ENCODE results near the gene MIPEP. TPM values are rescaled to one million over a fixed set of nuclear protein-coding genes. Genes with fewer than 3 reads are reported as not detected.

The MIPEP gene
- total and polyA plus RNA-seq, 9 of the 15 experiments (the other 6 are each of a cell fraction or from before 2014, with no cell fraction given) = 1.7 to 19.3 (median 13.1) TPM

- no peak for TF ChIP-seq ZBTB12 (CRISPR knock-in tag; IDR thresholded peaks at IDR 0.05)
- no peak for TF ChIP-seq DEAF1 (CRISPR knock-in tag; IDR thresholded peaks at IDR 0.05)
Observed at GRCh38 chr13:23843436-23843835, 45.8 kb downstream of the MIPEP start (continued).

- Histone ChIP-seq H3K9me3 (replicated peaks; ENCODE audit: control insufficient read depth, insufficient read depth, low read depth, low read length) (no peaks in the 10 kb centered on the region), H3K27ac (ENCODE audit: extremely low read depth, low read depth, low read length) (no peak overlapping the region), H3K4me2 (ENCODE audit: insufficient read depth, low read length) (no peak overlapping the region), H3K27me3 (ENCODE audit: control insufficient read depth in 2 of 2, insufficient read depth in 2 of 2, low read length in 2 of 2) (no peaks in the 10 kb centered on the region), H3K9ac (ENCODE audit: insufficient read depth in 1 of 2, low read depth in 2 of 2, low read length in 2 of 2) (no peak overlapping the region), H4K20me1 (replicated peaks; ENCODE audit: control insufficient read depth, insufficient read depth, low read length) (no peaks in the 10 kb centered on the region), H3K4me1 (replicated peaks in 1 of 2; ENCODE audit: control insufficient read depth in 2 of 2, insufficient read depth in 2 of 2, low read length in 2 of 2) (peaks cover 0 to 9% of the 10 kb centered on the region in 2 experiments; a peak in 2 of 5 replicates), H3K79me2 (ENCODE audit: control insufficient read depth, insufficient read depth, low read length) (no peaks in the 10 kb centered on the region), H3K4me3 (no peak overlapping the region), H2AFZ (ENCODE audit: low read depth, low read length) (no peak overlapping the region), H3K36me3 (ENCODE audit: control insufficient read depth, insufficient read depth, low read length) (peaks cover 1% of the 10 kb centered on the region; the same call in 1 of the 3 replicates), H3K9me1 (ENCODE audit: control insufficient read depth, insufficient read depth, low read length) (no peaks in the 10 kb centered on the region)
- no peak for ATAC-seq
- BruUV-seq (replicated peaks) = no TSS peak
- in situ Hi-C loops (cut with MboI) (no loop called here), intact Hi-C loops (cut with micrococcal nuclease) (no loop called here)
- WGBS (ENCODE audit: insufficient coverage, low coverage, missing lambda C conversion rate) = 89% methylated on average over 8 of the region's 8 CpGs
- ChIA-PET CTCF (ENCODE audit: low intra/inter-chr PET ratio) (no interaction called here), POLR2A (interaction anchor here (0.6 kb wide), 1 partner anchor 16 kb away, joined by 3 read pairs; no protein-coding TSS in a partner anchor)
- FAIRE-seq = no peak
- no peak for DNase-seq (ENCODE audit: extremely low read depth in 1 of 4, low spot score in 3 of 4)
- TF ChIP-seq ARID3B (CRISPR knock-in tag; IDR thresholded peaks at IDR 0.05; ENCODE audit: borderline replicate concordance) = no peak
- no peak for TF ChIP-seq U2AF2 (optimal IDR thresholded peaks at IDR 0.05; ENCODE audit: low read depth, low read length)
- no peak for TF ChIP-seq CLOCK (CRISPR knock-in tag; IDR thresholded peaks at IDR 0.05; ENCODE audit: borderline replicate concordance)
- no peak for TF ChIP-seq ZBTB49 (CRISPR knock-in tag; IDR thresholded peaks at IDR 0.05; ENCODE audit: borderline replicate concordance)
Observed at GRCh38 chr13:23842406-23842805, 46.8 kb downstream of the MIPEP start.

Measured in K562 (cell line).